Right atrium auricular region (tissue), 2 donors: Measurements from ENCODE around the gene DNA2. TPM values are rescaled to one million over a fixed set of nuclear protein-coding genes. Genes with fewer than 3 reads are reported as not detected.

Experiments
- DNase-seq: peaks from one replicate; pipeline ENCODE4 v3.0.0-alpha.2; 2019; ENCODE audit warnings: low spot score
- H3K27ac ChIP-seq, 2 donors: fragments of 200-600 bp; sonication (generic); 1 replicate in 1 of 2; 2 replicates in 1 of 2; pipeline ENCODE4 v1.5.1; 2016 to 2019
- H3K27me3 ChIP-seq, 2 donors: fragments of 200-600 bp; sonication (generic); one replicate each; pipeline versions ENCODE4 v1.5.1 to v1.6.0; 2017 to 2019
- H3K36me3 ChIP-seq: fragments of 200-600 bp; sonication (generic); one replicate; pipeline ENCODE4 v1.5.1; 2016
- H3K4me1 ChIP-seq, 2 donors: fragments of 200-600 bp; sonication (generic); one replicate each; pipeline versions ENCODE4 v1.5.1 to v1.6.0; 2017 to 2019
- H3K4me3 ChIP-seq, 2 donors: fragments of 200-600 bp; sonication (generic); 1 replicate in 1 of 2; 2 replicates in 1 of 2; pipeline ENCODE4 v1.5.1; 2017 to 2019; ENCODE audit warnings: mild to moderate bottlenecking in 1 of 2, moderate library complexity in 1 of 2
- H3K9me3 ChIP-seq, 2 donors: fragments of 200-600 bp; sonication (generic); one replicate each; pipeline ENCODE4 v1.5.1; 2019
- total RNA-seq, 2 donors: library from RNA; depleted of rRNA; stranded (reverse); fragments of >200 nt; gene quantifications; one replicate each; pipeline ENCODE4 v1.1.0, GENCODE V29; 2016
- TF ChIP-seq, protein P1 (sequence below), 2 donors: fragments of 200-600 bp; sonication (generic); IDR thresholded peaks; one replicate each; pipeline ENCODE4 v1.5.1; 2019; ENCODE audit warnings: antibody characterized with exemption in 2 of 2

Gene DNA2
- total RNA-seq, 2 donors from 2014 or later: 0.90 to 1.3 TPM

DNA sequence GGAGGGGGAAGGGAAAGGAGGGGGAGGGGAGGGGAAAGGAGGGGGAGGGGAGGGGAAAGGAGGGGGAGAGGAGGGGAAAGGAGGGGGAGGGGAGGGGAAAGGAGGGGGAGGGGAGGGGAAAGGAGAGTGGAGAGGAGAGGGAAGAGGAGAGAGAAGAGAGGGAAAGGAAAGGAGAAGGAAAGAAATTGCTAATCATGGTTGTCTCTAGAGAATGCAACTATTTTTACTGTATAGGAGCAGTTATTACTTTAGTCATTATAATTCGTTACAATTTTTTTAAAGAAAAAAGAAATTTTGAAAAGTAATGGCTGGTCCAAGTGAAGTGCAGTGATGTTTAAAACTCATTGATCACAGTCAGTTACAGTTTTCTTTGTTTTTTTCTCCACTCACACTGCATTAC lies 31.1 kb upstream of the DNA2 start:
- peaks cover 36% of the 10 kb centered on the region for H3K36me3 ChIP-seq
- H3K4me1 ChIP-seq: no peaks in the 10 kb centered on the region
- no peaks in the 10 kb centered on the region for H3K27me3 ChIP-seq
- no peak for DNase-seq
- no peak overlapping the region for H3K27ac ChIP-seq
- H3K9me3 ChIP-seq: no peaks in the 10 kb centered on the region
- no peak overlapping the region for H3K4me3 ChIP-seq
- TF ChIP-seq, protein P1, sequence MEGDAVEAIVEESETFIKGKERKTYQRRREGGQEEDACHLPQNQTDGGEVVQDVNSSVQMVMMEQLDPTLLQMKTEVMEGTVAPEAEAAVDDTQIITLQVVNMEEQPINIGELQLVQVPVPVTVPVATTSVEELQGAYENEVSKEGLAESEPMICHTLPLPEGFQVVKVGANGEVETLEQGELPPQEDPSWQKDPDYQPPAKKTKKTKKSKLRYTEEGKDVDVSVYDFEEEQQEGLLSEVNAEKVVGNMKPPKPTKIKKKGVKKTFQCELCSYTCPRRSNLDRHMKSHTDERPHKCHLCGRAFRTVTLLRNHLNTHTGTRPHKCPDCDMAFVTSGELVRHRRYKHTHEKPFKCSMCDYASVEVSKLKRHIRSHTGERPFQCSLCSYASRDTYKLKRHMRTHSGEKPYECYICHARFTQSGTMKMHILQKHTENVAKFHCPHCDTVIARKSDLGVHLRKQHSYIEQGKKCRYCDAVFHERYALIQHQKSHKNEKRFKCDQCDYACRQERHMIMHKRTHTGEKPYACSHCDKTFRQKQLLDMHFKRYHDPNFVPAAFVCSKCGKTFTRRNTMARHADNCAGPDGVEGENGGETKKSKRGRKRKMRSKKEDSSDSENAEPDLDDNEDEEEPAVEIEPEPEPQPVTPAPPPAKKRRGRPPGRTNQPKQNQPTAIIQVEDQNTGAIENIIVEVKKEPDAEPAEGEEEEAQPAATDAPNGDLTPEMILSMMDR (IDR thresholded peaks at IDR 0.05): no peak

GRCh38 chr10:68501691-68502090 lies 29.9 kb upstream of the DNA2 start:
- Histone ChIP-seq H3K4me3 (no peak overlapping the region), H3K27me3 (no peaks in the 10 kb centered on the region), H3K4me1 (no peaks in the 10 kb centered on the region), H3K9me3 (no peaks in the 10 kb centered on the region), H3K27ac (no peak overlapping the region), H3K36me3 (peaks cover 36% of the 10 kb centered on the region)
- TF ChIP-seq, protein P1 (IDR thresholded peaks at IDR 0.05): no peak
- DNase-seq: peak; percentile 23

DNA sequence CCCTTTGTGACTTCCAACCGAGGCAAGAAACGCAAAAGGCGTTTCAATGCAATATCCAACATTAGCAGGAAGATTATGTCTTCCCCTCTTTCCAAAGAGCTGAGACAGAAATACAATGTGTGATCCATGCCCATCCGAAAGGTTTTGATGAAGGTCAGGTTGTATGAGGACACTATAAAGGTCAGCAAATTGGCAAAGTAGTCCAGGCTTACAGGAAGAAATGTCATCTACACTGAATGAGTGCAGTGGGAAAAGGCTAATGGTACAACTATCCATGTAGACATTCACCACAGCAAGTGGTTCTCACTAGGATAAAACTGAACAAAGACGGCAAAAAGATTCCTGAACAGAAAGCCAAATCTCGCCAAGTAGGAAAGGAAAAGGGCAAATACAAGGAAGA lies 27.8 kb upstream of the DNA2 start:
- DNase-seq: no peak
- Histone ChIP-seq H3K9me3 (no peaks in the 10 kb centered on the region), H3K36me3 (peaks cover 36% of the 10 kb centered on the region), H3K4me3 (no peak overlapping the region), H3K27ac (no peak overlapping the region), H3K27me3 (no peaks in the 10 kb centered on the region), H3K4me1 (no peaks in the 10 kb centered on the region)
- TF ChIP-seq, protein P1 (IDR thresholded peaks at IDR 0.05): no peak

GRCh38 chr10:68496072-68496471 lies 24.3 kb upstream of the DNA2 start:
- Histone ChIP-seq H3K27me3 (no peaks in the 10 kb centered on the region), H3K27ac (no peak overlapping the region), H3K9me3 (no peaks in the 10 kb centered on the region), H3K36me3 (peaks cover 33% of the 10 kb centered on the region), H3K4me1 (no peaks in the 10 kb centered on the region), H3K4me3 (no peak overlapping the region)
- DNase-seq: no peak
- TF ChIP-seq, protein P1 (IDR thresholded peaks at IDR 0.05): no peak

DNA sequence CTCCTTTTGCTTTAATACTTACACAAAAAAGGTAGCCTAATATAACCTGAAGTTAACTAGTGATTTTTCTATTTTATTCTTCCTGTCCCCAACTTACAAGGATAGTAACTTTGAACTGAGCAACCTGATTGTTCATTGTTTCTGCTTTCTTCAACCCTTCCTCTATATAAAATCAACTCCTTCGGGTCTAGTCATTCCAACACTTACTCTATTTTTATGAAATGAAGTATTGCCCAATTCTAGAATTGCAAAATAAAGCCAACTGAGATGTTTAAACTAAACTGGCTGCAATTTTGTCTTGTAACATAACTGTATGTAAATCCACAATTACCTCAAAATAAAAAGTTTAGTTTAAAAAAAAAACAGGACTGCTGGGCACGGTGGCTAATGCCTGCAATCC lies 20.3 kb upstream of the DNA2 start:
- Histone ChIP-seq H3K4me1 (no peaks in the 10 kb centered on the region), H3K27me3 (no peaks in the 10 kb centered on the region), H3K36me3 (peaks cover 33% of the 10 kb centered on the region), H3K4me3 (no peak overlapping the region), H3K9me3 (no peaks in the 10 kb centered on the region), H3K27ac (no peak overlapping the region)
- TF ChIP-seq, protein P1 (IDR thresholded peaks at IDR 0.05): no peak
- no peak for DNase-seq

DNA sequence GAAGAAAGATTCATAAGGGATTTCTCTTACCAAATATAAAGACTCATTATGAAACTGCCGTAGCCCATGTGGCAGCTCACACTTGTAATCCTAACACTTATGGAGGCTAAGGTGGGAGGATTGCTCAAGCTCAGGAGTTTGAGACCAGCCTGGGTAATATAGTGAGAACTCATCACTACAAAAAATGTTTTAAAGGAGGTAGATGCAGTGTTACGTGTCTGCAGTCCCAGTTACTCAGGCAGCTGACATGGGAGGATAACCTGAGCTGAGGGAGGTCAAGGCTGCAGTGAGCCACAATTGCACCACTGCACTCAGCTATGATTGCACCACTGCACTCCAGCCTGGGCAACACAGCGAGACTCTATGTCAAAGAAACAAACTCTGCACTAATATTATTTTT lies 18.1 kb upstream of the DNA2 start:
- Histone ChIP-seq H3K4me1 (no peaks in the 10 kb centered on the region), H3K9me3 (no peaks in the 10 kb centered on the region), H3K27ac (no peak overlapping the region), H3K27me3 (no peaks in the 10 kb centered on the region), H3K36me3 (peaks cover 47% of the 10 kb centered on the region), H3K4me3 (no peak overlapping the region)
- TF ChIP-seq, protein P1 (IDR thresholded peaks at IDR 0.05): no peak
- no peak for DNase-seq
